Liver (tissue), 9 donors: ENCODE data around the gene ZNF689. TPM values are rescaled to one million over a fixed set of nuclear protein-coding genes. Genes with fewer than 3 reads are reported as not detected.

Source experiments
- DNase-seq: peaks from one replicate; pipeline ENCODE4 v3.0.0-alpha.2; 2017; ENCODE audit warnings: low spot score
- H3K27ac ChIP-seq, 2 donors: one replicate each; pipeline ENCODE4 v1.7.0; 2013; ENCODE audit warnings: inconsistent platforms in 2 of 2, low read length in 2 of 2, control low read depth in 1 of 2, low read depth in 1 of 2, mild to moderate bottlenecking in 1 of 2
- H3K27me3 ChIP-seq, 4 donors: one replicate each; pipeline versions ENCODE4 v1.6.1 to v1.7.0; 2013; ENCODE audit warnings: low read length in 3 of 4, inconsistent platforms in 1 of 4, mild to moderate bottlenecking in 1 of 4, moderate library complexity in 1 of 4; ENCODE audit not compliant: control insufficient read depth in 4 of 4, insufficient read depth in 4 of 4
- H3K36me3 ChIP-seq, 4 donors: one replicate each; pipeline versions ENCODE4 v1.6.1 to v1.7.0; 2013; ENCODE audit warnings: low read length in 3 of 4, mild to moderate bottlenecking in 3 of 4, low read depth in 1 of 4, moderate library complexity in 1 of 4; ENCODE audit not compliant: control insufficient read depth in 4 of 4, insufficient read depth in 3 of 4
- H3K4me1 ChIP-seq, 4 donors: one replicate each; pipeline versions ENCODE4 v1.6.1 to v1.7.0; 2013; ENCODE audit warnings: low read length in 3 of 4, mild to moderate bottlenecking in 3 of 4, moderate library complexity in 1 of 4; ENCODE audit not compliant: control insufficient read depth in 4 of 4, insufficient read depth in 4 of 4
- H3K4me3 ChIP-seq, 3 donors: one replicate each; pipeline versions ENCODE4 v1.6.1 to v1.7.0; 2013; ENCODE audit warnings: low read length in 3 of 3, control low read depth in 1 of 3, low read depth in 1 of 3, mild to moderate bottlenecking in 1 of 3
- H3K9ac ChIP-seq, 2 donors: one replicate each; pipeline ENCODE4 v1.7.0; 2013; ENCODE audit warnings: low read length in 2 of 2, mild to moderate bottlenecking in 2 of 2, moderate library complexity in 2 of 2, control low read depth in 1 of 2, low read depth in 1 of 2
- H3K9me3 ChIP-seq, 4 donors: one replicate each; pipeline versions ENCODE4 v1.6.1 to v1.7.0; 2013; ENCODE audit warnings: low read length in 3 of 4; ENCODE audit not compliant: control insufficient read depth in 4 of 4
- EGR1 ChIP-seq, 2 donors: IDR thresholded peaks; 2 replicates each; pipeline ENCODE4 v1.6.1; 2016 to 2018; ENCODE audit warnings: antibody characterized with exemption in 2 of 2, low read depth in 2 of 2
- FOXA1 ChIP-seq: IDR thresholded peaks from 2 replicates; pipeline ENCODE4 v1.6.1; 2016; ENCODE audit warnings: antibody characterized with exemption
- FOXA2 ChIP-seq: IDR thresholded peaks from 2 replicates; pipeline ENCODE4 v1.6.1; 2016; ENCODE audit warnings: antibody characterized with exemption
- HNF4A ChIP-seq, 2 donors: conservative IDR thresholded peaks; 2 replicates each; pipeline ENCODE4 v1.6.1; 2016; ENCODE audit warnings: antibody characterized with exemption in 2 of 2, mild to moderate bottlenecking in 2 of 2
- HNF4G ChIP-seq: IDR thresholded peaks from 2 replicates; pipeline ENCODE4 v1.6.1; 2016; ENCODE audit warnings: antibody characterized with exemption
- JUND ChIP-seq, 2 donors: IDR thresholded peaks; 2 replicates each; pipeline ENCODE4 v1.6.1; 2016; ENCODE audit warnings: antibody characterized with exemption in 2 of 2
- MAX ChIP-seq: IDR thresholded peaks from 2 replicates; pipeline ENCODE4 v1.6.1; 2016; ENCODE audit warnings: antibody characterized with exemption
- NR2F2 ChIP-seq: IDR thresholded peaks from 2 replicates; pipeline ENCODE4 v1.6.1; 2016; ENCODE audit warnings: antibody characterized with exemption
- RAD21 ChIP-seq, 2 donors: IDR thresholded peaks; 2 replicates each; pipeline ENCODE4 v1.6.1; 2016; ENCODE audit warnings: antibody characterized with exemption in 2 of 2, mild to moderate bottlenecking in 2 of 2
- REST ChIP-seq: IDR thresholded peaks from 2 replicates; pipeline ENCODE4 v1.6.1; 2016; ENCODE audit warnings: antibody characterized with exemption, mild to moderate bottlenecking
- RXRA ChIP-seq, 2 donors: IDR thresholded peaks; 2 replicates each; pipeline ENCODE4 v1.6.1; 2017 to 2018; ENCODE audit warnings: antibody characterized with exemption in 2 of 2, mild to moderate bottlenecking in 1 of 2
- SP1 ChIP-seq: IDR thresholded peaks from 2 replicates; pipeline ENCODE4 v1.6.1; 2018; ENCODE audit warnings: antibody characterized with exemption, mild to moderate bottlenecking
- TAF1 ChIP-seq: conservative IDR thresholded peaks from 2 replicates; pipeline ENCODE4 v1.6.1; 2016; ENCODE audit warnings: antibody characterized with exemption, mild to moderate bottlenecking
- YY1 ChIP-seq: IDR thresholded peaks from 2 replicates; pipeline ENCODE4 v1.6.1; 2016; ENCODE audit warnings: antibody characterized with exemption, mild to moderate bottlenecking
- WGBS: extraction: QIAGEN DNeasy Blood & Tissue Kit; methylation state at CpG from one replicate; pipeline ENCODE4 v1.1.7; 2013; 5-methylcytosine and 5-hydroxymethylcytosine counted together
- polyA plus RNA-seq, 2 donors: library from polyadenylated mRNA; stranded (reverse) in 1 of 2; unstranded in 1 of 2; fragments of 200-250 nt in 1 of 2; fragments of >200 nt in 1 of 2; fragmentation: Nextera tagmentation in 1 of 2; extraction: Ambion mirVana in 1 of 2; gene quantifications; one replicate each; pipeline versions ENCODE4 v1.2.1 to v1.2.3, GENCODE V29; 2013 to 2015
- total RNA-seq, 2 donors: library from RNA; depleted of rRNA; stranded (reverse); fragments of >200 nt; gene quantifications; one replicate each; pipeline ENCODE4 v1.2.3, GENCODE V29; 2014
- TF ChIP-seq, protein P1 (sequence below): fragments of 150-350 bp; IDR thresholded peaks from 2 replicates; pipeline ENCODE4 v1.5.1; 2017; ENCODE audit warnings: improper control_type of control experiment, low read depth, low read length; ENCODE audit not compliant: missing input control
- TF ChIP-seq, protein P2 (sequence below): IDR thresholded peaks from 2 replicates; pipeline ENCODE4 v1.6.1; 2016; ENCODE audit warnings: antibody characterized with exemption
- TF ChIP-seq, protein P3 (sequence below): IDR thresholded peaks from 2 replicates; pipeline ENCODE4 v1.6.1; 2016; ENCODE audit warnings: antibody characterized with exemption
- donor health status: healthy.
- donor health status: healthy.
- donor health status: healthy.
- donor health status: healthy.
- donor health status: healthy.

The ZNF689 gene
- total and polyA plus RNA-seq, 4 donors: 2.6 to 5.8 (median 4.3) TPM

- TF ChIP-seq REST (no peak), MAX (no peak)
- WGBS: 97% methylated on average over 2 of the region's 2 CpGs
- Histone ChIP-seq H3K9ac (no peak overlapping the region), H3K9me3 (no peaks in the 10 kb centered on the region), H3K36me3 (peaks cover 2 to 8% (median 3%) of the 10 kb centered on the region in 4 donors), H3K27ac (no peak overlapping the region), H3K27me3 (no peaks in the 10 kb centered on the region), H3K4me3 (no peak overlapping the region), H3K4me1 (peaks cover 12 to 36% (median 30%) of the 10 kb centered on the region in 4 donors)
- DNase-seq: no peak
These were observed 9.3 kb downstream of the ZNF689 start for GRCh38 chr16:30600929-30601328.

GRCh38 chr16:30600215-30600614, 10.0 kb downstream of the ZNF689 start:
- WGBS: 93% methylated on average over 3 of the region's 3 CpGs
- DNase-seq: no peak
- Histone ChIP-seq H3K27me3 (no peaks in the 10 kb centered on the region), H3K9ac (no peak overlapping the region), H3K4me3 (no peak overlapping the region), H3K9me3 (no peaks in the 10 kb centered on the region), H3K27ac (no peak overlapping the region), H3K36me3 (peaks cover 2 to 7% (median 3%) of the 10 kb centered on the region in 4 donors), H3K4me1 (peaks cover 12 to 29% (median 25%) of the 10 kb centered on the region in 4 donors)
- TF ChIP-seq NR2F2 (no peak), REST (no peak), SP1 (no peak), FOXA1 (no peak), TAF1 (no peak), RXRA (IDR thresholded peaks at IDR 0.05) (no peak), RAD21 (IDR thresholded peaks at IDR 0.05) (no peak), YY1 (no peak), HNF4G (no peak), HNF4A (conservative IDR thresholded peaks at IDR 0.05) (no peak), JUND (IDR thresholded peaks at IDR 0.05) (no peak), MAX (no peak), EGR1 (IDR thresholded peaks at IDR 0.05; ENCODE audit: low read depth in 2 of 2) (no peak), FOXA2 (no peak)
- TF ChIP-seq, protein P1, sequence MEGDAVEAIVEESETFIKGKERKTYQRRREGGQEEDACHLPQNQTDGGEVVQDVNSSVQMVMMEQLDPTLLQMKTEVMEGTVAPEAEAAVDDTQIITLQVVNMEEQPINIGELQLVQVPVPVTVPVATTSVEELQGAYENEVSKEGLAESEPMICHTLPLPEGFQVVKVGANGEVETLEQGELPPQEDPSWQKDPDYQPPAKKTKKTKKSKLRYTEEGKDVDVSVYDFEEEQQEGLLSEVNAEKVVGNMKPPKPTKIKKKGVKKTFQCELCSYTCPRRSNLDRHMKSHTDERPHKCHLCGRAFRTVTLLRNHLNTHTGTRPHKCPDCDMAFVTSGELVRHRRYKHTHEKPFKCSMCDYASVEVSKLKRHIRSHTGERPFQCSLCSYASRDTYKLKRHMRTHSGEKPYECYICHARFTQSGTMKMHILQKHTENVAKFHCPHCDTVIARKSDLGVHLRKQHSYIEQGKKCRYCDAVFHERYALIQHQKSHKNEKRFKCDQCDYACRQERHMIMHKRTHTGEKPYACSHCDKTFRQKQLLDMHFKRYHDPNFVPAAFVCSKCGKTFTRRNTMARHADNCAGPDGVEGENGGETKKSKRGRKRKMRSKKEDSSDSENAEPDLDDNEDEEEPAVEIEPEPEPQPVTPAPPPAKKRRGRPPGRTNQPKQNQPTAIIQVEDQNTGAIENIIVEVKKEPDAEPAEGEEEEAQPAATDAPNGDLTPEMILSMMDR: no peak
- TF ChIP-seq, protein P2, sequence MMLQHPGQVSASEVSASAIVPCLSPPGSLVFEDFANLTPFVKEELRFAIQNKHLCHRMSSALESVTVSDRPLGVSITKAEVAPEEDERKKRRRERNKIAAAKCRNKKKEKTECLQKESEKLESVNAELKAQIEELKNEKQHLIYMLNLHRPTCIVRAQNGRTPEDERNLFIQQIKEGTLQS: no peak
- TF ChIP-seq, protein P3, sequence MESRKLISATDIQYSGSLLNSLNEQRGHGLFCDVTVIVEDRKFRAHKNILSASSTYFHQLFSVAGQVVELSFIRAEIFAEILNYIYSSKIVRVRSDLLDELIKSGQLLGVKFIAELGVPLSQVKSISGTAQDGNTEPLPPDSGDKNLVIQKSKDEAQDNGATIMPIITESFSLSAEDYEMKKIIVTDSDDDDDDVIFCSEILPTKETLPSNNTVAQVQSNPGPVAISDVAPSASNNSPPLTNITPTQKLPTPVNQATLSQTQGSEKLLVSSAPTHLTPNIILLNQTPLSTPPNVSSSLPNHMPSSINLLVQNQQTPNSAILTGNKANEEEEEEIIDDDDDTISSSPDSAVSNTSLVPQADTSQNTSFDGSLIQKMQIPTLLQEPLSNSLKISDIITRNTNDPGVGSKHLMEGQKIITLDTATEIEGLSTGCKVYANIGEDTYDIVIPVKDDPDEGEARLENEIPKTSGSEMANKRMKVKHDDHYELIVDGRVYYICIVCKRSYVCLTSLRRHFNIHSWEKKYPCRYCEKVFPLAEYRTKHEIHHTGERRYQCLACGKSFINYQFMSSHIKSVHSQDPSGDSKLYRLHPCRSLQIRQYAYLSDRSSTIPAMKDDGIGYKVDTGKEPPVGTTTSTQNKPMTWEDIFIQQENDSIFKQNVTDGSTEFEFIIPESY: no peak
